ENCODE results near the gene ANO1.

The ANO1 gene

DNA sequence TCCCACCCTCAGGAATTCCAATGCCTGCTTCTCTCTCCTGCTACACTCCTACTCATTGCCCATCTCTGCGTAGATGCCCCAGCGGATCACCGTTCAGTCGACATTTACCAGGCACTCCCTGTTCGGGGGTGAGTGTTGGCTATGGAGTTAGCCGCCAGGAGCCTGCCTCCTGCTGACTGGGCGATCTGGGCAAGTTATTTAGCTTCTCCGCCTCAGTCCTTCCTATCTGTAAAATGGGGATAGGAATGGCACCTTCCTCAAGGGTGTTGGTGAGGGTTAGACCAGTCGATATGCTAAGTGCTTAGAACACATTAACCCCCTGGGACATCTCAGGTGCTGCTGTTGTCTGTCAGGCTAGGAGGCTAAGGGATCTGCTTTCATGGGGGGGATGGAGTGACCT is 155.8 kb downstream of the ANO1 start:
- Histone ChIP-seq H3K27me3 (ENCODE audit: control insufficient read depth, low read length) (peaks cover 5% of the 10 kb centered on the region; the same call in 1 of the 2 replicates), H3K9me3 (ENCODE audit: control insufficient read depth, insufficient read depth, low read length) (no peaks in the 10 kb centered on the region), H3K4me2 (ENCODE audit: low read length) (no peak overlapping the region), H3K9me2 (replicated peaks; ENCODE audit: control insufficient read depth, low read length) (no peaks in the 10 kb centered on the region), H3K4me1 (ENCODE audit: control insufficient read depth, low read length) (no peaks in the 10 kb centered on the region), H3K4me3 (ENCODE audit: low read length) (no peak overlapping the region), H3K36me3 (ENCODE audit: control insufficient read depth, low read length) (no peaks in the 10 kb centered on the region), H3F3A (ENCODE audit: control insufficient read depth, insufficient read depth) (no peaks in the 10 kb centered on the region), H3K27ac (ENCODE audit: low read depth, low read length) (no peak overlapping the region), H3K79me2 (ENCODE audit: control insufficient read depth, low read length) (no peaks in the 10 kb centered on the region), H4K20me1 (ENCODE audit: control insufficient read depth, insufficient read depth, low read depth, low read length) (no peaks in the 10 kb centered on the region)
- TF ChIP-seq, protein P1, sequence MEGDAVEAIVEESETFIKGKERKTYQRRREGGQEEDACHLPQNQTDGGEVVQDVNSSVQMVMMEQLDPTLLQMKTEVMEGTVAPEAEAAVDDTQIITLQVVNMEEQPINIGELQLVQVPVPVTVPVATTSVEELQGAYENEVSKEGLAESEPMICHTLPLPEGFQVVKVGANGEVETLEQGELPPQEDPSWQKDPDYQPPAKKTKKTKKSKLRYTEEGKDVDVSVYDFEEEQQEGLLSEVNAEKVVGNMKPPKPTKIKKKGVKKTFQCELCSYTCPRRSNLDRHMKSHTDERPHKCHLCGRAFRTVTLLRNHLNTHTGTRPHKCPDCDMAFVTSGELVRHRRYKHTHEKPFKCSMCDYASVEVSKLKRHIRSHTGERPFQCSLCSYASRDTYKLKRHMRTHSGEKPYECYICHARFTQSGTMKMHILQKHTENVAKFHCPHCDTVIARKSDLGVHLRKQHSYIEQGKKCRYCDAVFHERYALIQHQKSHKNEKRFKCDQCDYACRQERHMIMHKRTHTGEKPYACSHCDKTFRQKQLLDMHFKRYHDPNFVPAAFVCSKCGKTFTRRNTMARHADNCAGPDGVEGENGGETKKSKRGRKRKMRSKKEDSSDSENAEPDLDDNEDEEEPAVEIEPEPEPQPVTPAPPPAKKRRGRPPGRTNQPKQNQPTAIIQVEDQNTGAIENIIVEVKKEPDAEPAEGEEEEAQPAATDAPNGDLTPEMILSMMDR (IDR thresholded peaks at IDR 0.05; ENCODE audit: low read depth, low read length, poor library complexity, severe bottlenecking) = no peak
- no peak for TF ChIP-seq EZH2phosphoT487 (IDR thresholded peaks at IDR 0.05; ENCODE audit: borderline replicate concordance, low read length)
